NCI-H2107 treated with DMSO at 0.1 percent for 48 hours (cell line): Measurements from ENCODE around the gene MRPL21.

Experiments
- DNase-seq: peaks from one replicate; lab custom pipeline; 2025; ENCODE audit not compliant: unreplicated experiment; lab: John Stamatoyannopoulos, UW

MRPL21 gene

DNA sequence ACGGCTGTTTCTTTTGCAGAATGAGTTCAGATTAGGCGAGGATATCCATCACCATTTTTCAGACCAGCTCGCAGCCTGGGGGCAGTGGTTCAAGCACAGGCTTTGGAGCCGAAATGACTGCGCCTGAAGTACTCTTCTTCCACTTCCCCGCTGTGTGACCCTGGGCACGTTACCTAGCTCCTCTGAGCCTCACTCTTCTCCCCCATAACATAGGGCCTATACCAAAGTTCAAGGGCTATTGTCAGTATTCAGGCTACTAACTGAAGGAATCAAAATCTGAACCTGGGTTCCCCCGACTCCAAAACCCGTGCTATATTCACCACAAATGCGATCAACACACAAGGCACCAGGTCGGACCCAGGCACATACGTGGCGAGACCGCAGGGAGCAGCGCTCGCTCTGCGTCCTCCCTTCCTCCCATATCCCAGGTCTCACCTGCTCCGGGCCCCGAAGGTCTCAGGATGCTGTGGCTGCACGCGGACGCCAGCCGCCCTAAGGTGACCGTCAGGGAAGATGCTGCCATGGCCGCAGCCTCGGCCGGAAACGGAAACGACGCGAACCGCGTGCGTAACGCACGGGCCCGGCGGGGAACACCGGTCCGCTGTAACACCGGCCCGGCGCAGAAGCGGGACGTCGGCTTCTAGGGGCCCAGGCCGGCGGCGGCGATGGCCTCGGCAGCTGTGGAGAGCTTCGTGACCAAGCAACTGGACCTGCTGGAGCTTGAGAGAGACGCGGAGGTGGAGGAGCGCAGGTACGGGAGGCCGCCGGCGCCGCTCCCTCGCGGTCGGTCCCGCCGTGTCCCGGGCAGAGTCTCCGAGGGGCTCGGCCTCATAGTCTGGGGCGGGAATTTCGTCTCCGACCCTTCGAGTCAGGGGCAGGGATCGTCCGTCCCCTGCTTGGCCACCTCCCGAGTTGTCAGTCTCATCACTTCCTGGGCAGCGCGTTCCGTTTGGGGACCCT is at the start of gene MRPL21, which contains the start of gene IGHMBP2:
MRPL21 (minus strand) TSS at position 545 of the 960 bp plus-strand sequence; CDS start at position 523, 22 bp downstream.
IGHMBP2 (plus strand) TSS at position 604 of the 960 bp plus-strand sequence; CDS start at position 666, 62 bp downstream.
- peak; percentile 42 for DNase-seq

DNA sequence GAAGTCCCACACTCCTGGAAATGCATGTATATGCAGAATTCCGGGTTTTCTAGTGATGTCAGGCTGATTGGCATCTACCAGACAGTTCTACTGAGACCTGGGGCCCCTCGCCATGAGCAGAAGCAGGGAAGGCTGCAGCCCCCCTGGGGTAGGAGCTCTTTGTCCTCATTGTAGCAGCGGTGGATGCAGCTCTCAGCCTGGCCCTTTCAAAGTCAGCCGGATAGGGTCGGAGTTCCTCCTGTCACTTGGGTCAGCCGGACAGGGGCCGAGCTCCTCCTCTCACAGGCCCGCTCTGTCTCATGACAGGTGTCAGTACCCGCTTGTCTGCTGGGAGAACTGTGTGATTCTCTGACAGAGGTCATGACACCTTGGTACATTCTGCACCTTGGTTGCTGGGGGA is 47.1 kb upstream of the MRPL21 start:
- no peak for DNase-seq

DNA sequence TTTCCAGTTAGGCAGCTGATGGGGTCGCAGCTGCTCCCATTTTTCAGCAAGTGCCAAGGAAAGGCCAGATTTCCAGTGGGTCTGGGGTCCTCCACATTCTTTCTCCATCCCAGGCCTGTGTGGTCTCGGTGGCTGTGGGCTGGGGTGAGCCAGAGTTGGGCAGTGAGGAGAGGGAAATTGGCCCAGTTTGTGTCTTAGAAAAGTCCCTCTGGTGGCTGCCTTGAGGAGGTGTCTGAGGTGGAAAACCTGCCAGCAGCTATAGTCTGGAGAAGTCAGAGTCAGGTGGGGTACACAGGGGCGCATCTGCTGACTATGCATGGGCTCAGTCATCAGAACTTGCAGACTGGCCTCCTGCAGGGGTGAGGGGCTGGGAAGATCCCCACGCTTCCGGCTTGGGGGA is 46.6 kb upstream of the MRPL21 start:
- DNase-seq = no peak

DNA sequence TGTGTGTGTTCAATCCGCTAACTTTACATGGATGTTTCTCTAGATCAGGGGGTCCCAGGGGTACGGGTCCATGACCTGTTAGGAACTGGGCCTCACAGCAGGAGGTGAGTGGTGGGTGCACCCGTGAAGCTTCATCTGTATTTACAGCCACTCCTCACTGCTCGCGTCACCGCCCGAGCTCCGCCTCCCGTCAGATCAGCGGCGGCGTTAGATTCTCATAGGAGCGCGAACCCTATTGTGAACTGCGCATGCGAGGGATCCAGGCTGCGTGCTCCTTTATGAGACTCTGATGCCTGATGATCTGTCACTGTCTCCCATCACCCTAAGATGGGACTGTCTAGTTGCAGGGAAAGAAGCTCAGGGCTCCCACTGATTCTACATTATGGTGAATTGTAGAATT is 45.3 kb upstream of the MRPL21 start:
- DNase-seq = no peak

DNA sequence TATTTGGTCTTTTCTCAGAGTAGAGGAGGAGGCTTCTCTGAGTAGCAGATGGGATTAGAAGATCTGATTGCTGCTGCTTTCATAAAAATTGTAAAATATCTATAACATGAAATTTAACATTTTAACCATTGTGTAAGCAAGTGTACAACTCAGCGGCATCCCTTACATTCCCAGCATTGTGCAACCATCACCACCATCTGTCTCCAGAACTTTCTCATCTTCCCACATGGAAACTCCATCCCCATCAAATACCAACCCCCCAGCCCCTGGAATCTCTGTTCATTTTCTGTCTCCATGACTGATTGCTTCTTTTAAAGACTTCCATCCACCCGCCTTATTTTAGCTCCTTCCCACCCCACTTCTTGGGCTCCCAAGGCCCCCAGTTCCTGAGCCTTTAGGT is 44.9 kb upstream of the MRPL21 start:
- DNase-seq = no peak

DNA sequence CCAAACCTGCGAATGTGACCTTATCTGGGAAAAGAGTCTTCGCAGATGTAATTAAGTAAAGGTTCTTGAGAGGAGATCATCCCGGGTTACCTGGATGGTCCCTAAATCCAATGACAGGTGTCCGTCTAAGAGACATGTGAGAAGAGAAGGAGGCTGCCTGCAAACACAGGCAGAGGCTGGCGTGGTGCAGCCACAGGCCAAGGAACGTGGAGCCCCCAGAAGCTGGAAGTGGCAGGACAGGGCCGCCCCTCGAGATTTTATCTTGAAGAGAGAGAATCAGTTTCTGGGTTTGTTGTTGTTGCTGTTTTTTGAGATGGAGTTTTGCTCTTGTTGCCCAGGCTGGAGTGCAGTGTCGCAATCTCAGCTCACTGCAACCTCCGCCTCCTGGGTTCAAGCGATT is 43.5 kb upstream of the MRPL21 start:
- DNase-seq = no peak

DNA sequence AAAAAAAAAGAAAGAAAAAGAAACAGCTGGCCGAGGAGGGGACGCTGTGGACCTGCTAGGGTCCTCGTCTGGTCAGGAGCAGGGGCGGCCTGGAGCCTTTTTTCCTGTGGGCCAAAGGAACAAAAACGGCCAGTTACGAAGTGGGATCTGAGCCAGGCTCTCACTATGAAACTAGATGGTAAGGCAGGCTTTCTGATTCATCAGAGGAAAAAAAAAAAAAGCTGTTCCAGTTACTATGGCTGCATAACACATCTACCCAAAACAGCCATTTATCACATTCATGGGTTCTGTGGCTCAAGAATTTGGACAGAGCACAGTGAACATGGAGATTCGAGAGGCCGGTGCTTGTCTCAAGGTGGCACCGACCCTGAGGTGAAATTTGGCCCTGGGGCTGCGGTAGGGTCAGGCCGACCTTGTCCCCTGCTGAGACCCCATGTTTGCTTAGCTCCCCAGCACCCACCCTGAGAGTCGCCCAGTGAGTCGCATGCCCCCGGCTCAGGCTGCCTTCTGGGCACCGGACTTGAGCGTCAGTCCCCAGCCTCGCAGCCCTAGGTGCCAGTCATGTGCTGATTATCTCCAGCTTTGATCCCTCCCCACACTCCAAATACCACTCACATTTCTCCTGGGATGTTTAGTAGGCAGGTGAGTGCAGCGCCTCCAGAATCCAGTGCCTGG is 42.9 kb upstream of the MRPL21 start:
- no peak for DNase-seq

DNA sequence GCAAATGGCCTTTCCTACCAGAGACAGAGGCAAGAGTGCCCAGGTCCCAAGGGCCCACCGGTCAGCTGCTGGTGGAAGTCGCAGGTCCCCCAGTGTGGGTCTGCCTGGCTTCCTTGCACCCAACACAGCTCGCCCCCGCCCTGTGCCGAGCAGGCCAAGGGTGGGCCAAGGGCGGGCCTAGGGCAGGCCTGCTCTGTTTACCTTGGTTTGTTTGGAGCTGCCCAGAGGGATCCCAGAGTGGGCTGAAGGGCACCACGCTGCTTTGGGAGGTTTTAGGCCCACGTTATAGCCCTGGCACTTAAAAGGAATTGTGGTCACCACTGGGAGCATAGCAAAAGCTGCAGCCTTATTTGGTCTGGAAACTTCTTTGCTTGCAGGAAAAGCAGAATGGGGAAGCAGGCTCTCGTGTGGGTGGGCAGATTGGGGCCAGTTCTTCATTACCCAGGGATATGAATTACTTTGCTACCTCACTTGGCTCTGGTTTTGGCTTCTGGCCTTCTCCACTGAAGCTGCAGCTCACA is 39.2 kb upstream of the MRPL21 start:
- no peak for DNase-seq

DNA sequence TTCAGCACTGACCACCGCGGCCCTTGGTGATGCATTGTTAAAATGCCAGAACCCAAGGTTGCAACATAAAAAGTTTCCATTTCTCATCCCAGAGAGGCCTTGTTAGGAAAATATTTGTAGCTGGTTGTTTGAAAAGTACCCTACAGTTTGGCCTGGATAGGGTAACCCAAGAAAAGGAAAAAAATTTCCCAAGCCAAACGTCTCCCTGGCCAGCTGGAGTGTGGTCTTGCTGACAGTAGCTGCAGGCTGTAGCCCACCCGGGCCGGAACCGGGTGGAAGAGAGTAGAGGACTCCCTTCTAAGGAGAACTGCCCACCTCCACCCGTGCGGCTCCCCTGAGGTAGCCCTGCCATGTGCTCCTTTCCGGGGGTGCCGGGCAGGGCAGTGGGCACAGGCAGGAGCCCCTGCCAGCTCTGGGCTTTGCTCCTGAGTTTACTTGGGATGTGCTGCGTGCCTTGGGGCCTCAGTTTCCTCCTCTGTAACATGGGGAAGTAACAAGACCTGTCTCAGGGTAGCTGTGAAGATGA is 38.5 kb upstream of the MRPL21 start:
- DNase-seq = no peak

DNA sequence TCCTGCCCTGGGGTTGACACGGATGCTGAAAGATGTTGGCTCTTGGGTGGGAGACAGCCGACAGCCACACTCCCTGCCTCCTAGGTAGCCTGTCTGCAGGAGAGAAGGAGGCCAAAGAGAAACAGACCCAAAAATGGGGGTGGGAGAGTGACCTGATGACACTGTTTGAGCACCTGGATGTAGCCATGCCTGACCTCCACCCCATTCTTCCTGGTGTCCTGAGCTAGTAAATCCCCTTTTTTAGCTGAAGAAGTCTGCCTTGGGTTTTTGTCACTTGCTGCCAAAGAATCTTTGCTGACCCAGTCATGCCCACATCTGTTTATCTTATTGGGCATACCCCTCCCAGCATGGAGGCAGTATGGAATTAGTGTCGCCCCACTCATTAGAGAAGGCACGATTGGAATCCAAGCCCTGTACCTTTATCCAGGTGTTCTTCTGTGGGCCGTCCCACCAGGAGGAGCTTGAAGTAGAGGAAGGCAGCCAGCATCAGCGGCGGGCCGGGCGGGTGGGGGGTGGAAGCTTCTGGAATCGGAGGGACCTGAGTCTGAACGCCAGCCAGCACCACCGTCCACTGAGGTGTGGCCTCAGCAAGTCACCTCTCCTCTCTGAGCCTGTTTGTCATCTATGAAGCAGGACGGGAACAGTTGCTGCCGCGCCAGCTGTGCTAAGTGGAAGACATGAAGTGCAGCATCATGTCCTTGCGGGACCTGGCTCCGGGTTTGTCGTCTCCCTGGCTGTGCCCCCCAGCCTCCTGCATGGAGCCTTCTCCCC is 37.9 kb upstream of the MRPL21 start:
- no peak for DNase-seq

DNA sequence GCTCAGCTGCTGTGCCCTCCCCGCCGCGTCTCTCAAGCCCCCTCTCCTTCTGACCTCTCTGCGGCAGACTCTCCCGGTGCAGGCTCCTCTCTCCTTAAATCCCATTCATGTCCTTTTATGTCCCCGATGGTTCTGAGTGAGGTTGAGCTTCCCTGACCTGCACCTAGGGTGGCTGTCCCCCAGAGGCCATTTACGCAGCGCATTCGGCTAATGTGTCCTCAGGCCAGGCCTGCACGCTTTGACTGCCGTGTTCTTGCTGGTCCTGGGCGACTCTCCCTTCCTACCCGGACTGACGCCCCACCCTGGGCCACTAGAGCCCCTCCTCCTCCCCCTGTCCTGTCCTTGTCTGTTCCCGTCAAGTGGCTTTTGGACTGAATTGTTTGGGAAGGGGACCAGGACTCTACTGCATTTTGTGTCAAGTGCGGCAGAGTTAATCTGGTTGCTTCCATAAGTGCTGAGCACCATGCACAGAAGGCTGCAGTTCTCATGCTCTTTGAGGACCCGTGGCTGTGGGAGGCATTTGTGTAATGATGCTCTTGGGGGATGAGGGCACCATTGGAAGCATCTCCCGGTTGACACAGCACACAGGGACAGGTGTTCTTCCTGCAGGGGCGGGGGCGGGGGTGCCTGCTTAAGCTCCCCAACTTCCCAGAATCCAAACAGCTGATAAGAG is 37.2 kb upstream of the MRPL21 start:
- no peak for DNase-seq

DNA sequence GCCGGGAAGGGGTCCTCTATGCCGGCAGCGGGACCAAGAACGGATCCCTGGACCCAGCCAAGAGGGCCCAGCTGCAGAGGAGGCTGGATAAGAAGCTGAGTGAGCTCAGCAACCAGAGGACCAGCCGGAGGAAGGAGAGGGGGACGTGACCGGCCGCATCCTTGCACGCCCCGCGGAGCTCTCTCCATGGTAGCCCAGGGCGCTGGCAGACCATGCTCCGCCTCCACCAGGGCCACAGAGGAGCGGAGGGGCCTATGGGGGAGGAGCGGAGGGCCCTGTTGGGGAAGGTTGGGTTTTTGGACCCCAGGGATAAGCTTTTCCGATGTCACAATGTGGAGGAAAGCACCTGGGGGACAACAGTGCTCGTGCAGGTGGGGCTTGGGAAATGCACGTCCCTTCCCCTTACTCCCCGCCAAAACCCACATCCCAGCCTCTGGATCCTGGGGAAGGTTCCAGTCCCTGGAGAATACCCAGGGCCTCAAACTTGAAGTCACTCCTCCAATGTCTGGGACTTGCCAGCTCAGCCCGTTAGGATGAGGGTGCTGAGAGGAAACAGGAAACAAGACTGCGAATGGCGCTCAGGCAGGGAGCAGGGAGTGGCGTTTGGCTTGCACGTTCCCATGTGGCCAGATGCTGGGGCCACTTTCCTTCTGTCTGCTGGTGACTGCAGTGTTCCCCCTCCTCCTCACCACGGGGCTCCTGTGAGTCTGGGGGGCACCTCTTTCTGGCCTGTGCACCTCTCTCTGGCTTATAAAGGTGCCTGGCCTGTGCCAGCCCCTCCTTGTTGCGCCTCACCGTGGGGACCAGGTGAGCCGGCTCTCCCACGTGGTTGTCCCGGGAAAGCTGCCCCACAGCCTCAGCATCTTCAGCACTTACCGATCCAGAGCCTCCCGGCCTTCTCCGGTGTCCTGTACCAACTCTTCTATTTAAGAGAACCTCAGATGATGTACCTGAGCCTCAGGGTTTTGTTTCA is 36.2 kb upstream of the MRPL21 start:
- DNase-seq = no peak

DNA sequence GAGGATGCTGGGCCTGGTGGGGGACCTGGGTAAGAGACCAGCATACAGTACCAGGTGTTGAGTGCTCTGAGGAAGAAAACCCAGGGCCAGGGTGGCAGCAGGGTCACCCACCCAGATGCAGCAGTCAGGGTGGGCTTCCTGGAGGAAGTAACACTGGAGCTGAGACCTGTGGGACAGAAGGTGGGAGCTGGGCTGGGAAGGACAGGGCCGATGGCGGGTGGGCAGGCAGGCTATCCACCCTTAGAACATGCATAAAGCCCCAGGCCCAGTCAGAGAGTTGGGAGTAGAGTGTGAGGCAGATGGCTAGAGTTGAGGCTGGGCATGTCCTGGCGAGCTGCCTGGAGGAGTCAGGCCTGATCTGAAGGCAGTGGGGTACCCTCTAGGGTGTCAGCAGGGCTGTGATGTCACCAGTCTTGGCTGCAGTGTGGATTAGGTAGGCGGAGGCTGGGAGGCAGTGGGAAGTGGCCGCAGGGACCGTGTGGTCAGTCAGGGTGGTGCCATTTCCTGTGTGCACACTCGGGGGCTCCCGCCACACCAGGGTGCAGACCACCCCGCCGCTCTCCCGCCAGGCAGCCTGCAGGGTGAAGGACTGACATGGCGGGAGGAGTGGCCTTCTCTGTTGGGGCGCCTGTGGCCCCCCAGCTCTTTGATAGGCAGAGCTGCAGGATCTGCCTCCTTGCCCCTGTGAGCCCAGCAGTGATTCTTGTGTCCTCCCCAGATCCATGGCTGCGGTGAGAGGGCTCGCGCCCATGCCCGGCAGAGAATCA is 35.4 kb upstream of the MRPL21 start:
- DNase-seq = no peak

DNA sequence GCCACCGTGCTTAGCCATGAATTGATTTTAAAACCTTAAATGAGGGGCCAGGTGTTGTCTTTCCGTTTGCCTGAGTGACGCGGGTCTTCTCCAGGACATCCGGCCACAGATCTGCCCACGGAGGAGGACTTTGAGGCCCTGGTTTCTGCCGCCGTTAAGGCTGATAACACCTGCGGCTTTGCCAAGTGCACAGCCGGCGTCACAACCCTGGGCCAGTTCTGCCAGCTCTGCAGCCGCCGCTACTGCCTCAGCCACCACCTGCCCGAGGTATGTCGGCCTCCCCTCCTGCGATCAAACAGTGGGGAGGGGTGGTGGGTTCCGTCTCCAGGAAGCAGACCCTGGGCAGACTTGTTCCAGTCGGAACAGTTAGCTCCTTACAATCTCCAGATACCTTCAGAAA is 34.5 kb upstream of the MRPL21 start:
- no peak for DNase-seq

DNA sequence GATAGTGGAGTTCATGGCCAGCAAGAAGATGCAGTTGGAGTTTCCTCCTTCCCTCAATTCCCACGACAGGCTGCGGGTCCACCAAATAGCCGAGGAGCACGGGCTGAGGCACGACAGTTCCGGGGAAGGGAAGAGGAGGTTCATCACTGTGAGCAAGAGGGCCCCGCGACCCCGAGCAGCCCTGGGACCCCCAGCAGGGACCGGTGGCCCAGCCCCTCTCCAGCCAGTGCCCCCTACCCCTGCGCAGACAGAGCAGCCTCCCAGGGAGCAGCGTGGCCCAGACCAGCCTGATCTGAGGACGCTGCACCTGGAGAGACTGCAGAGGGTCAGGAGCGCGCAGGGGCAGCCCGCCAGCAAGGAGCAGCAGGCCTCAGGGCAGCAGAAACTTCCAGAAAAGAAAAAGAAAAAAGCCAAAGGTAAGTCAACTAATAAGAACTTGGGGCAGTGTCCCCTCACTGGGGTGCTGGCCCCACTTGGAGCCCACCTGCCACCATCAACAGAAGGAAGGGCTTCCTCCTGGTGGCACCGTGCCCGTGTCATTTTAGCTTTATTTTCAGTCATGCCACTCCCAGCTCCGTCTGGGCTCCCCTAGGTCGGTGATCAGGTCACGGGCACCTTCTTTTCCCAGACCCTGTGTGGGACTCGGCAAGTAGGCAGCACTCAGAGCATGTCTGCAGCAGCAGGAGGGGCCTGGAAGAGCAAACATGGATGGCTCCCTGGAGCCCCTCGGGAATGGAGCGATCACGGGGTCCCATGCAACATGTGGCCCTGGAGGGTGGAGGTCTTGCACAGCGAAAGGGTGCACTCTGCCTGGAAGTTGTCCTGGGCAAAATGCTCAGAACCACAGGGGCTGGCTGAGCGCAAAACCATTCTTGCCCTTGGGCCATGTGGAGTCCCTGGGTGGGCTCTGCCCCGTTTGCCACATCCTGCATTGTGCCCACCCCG is 33.3 kb upstream of the MRPL21 start:
- DNase-seq = no peak

DNA sequence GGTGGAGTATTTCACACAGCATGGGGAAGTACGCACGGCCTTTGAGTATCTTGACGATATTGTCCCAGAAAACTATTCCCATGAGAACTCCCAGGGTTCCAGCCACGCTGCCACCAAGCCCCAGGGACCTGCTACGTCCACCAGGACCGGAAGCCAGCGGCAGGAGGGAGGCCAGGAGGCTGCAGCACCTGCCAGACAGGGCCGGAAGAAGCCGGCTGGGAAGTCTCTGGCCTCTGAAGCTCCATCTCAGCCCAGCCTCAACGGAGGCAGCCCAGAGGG is 32.7 kb upstream of the MRPL21 start:
- DNase-seq = no peak

DNA sequence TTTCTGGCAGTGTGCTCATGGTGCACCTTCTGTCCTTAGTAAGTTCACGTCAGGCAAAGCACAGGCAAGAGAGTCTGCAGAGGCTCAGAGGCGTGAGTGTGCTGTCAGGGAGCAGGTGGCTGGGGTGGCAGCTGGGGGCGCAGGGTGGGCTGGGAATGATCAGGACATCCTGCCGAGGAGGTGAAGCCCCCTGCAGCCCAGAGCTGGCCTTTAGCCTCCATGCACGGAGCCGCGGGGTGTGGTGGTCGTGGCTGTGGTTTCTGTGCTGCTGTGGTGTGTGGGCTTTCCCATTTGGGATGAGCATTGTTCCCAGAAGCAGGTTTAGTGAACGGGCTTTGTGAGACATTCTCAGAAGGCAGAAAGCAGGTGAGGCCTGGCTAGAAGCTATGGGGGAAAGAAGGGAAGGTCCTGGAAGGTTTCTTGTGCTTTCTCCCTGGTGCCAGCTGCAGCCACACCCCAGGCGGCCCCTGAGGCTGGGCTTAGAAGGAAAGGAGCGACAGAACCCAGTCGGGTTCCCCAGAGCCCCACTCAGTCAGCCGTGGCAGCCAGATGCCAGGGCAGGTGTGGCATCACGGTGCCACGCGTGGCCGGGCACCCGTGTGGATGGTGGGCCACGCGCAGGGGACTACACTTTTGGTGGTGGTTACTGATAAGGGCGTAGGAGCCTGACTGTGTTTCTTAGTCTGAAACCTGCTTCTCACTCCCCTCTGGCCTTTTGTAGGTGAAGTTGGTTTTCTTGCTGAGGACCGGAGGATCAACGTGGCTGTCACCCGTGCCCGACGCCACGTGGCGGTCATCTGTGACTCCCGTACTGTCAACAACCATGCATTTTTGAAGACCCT is 32.1 kb upstream of the MRPL21 start:
- no peak for DNase-seq
